GM21447 (cell line): ENCODE results near the gene DHRS2.

Experiments
- ATAC-seq: cut with Tn5 transposase; IDR thresholded peaks from one replicate; pipeline ENCODE4 v1.9.1; 2021; ENCODE audit not compliant: unreplicated experiment

Gene DHRS2

DNA sequence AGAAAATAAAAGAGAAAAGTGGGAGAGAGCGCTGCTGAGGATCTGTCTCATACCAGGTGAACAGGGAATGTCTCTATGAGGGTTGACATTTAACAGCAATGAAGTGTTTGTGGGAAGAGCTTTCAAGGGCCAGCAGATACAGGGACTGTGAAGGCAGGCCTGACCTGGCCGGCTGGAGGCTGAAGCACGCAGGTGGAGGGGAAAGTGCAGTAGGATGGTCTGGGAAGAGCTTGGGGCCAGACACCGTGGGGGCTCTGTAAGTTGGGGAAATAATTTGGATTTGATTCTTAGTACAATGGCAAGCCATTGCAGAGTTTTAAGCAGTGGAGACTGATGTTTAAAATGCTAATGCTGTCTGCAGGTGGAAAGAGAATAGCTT is 23.8 kb upstream of the DHRS2 start:
- ATAC-seq = no peak

DNA sequence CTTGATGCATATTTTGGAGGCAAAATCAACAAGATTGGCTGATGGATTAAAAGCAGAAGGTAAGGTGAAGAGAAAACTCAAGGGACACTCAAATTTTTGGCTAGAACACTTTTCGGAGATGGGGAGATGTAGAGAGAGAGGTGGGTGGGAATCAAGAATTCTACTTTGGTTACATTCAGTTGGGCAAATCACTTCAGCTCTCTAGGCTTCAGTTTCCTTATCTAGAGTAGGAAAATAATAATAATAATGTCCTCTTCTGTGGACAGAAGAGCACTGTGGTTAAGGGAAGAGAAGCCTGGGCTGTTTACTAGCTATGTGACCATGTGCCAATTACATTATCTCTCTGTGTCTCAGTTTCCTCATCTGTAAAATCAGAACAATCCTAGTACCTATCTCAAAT is 23.4 kb upstream of the DHRS2 start:
- ATAC-seq = no peak

DNA sequence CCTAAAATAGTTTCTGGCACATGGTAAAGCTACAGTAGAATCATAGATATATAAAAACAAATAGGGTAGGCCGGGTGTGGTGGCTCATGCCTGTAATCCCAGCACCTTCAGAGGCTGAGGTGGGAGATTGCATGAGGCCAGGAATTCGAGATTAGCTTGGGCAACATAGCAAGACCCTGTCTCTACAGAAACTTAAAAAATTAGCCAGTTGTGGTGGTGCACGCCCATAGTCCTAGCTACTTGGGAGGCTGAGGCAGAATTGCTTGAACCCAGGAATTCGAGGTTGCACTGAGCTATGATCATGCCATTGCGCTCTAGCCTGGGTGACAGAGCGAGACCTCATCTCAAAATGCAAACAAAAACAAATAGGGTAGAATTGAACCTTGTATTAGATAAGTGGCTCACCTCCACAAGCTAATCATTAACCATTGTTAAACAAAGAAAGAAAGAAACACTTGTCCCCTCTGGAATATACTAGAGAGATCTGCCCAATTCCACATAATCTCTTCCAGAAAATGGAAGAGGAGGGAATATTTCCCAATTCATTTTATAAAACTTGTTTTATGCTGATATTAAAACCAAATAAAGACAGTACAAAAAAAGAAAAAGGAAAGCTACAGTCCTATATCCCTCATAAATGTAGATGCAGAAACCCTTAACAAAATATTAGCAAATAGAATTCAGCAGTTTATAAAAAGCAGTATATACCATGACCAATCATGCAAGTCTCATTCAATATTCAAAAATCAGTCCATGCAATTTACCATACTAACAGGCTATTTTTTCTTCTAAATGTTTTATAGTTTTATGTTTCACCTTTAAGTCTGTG is 22.7 kb upstream of the DHRS2 start:
- ATAC-seq = no peak

DNA sequence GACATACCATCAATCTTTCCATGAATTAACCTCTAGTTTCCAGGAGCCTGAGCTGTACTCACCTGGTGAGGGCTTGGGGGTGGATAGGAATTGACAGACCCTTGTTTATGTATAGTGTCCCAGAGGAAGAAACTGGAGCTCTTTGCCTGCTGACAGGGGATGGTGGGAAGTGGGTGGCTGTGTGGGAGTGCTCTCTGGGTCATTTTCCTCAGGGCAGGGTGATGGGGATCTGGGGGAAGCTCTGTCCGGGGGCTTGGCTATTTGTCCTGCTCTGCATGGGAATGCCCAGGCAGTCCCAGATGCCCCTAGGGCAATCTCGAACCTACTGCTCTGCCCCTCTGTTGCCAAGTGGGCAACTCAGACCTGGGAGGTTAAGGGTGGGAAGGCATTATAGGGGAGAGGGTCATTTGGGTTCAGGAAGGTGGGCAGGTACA is 21.8 kb upstream of the DHRS2 start:
- ATAC-seq = no peak

DNA sequence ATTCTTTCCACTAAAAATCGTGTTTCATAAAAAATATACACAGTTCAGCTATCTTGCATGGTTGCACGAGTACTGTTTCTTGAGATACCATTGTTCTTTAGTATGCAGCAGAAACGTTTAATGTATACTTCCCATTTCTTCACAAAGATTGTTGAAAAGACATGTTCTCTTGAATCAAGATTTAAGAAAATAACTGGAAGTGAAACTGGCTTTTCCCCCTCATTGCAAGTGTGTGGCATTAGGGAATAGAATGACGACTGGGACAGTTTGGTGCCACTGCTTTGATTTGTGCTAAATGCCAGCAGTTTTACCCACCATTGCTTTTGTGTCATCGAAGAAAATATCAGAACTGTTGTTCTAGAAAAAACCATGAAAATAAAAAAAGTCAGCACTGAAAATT is 20.3 kb upstream of the DHRS2 start:
- ATAC-seq = no peak

DNA sequence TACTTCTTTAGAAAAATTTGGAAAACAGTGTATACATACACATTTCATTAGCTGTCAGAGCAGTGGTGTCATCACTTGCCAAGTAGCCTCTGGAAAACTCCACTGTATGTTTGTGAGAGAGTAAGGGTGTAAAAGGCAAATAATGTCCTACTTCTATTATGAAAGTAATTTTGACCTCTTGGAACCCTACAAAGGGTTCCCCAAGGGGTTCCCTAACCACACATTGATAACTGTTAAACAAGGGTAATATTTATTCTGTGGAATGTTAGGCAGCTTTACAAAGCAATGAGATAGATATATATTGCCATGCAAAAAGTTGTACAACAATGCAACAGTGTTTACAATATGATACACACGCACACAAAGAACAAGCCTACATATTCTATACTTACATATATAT is 18.6 kb upstream of the DHRS2 start:
- no peak for ATAC-seq

DNA sequence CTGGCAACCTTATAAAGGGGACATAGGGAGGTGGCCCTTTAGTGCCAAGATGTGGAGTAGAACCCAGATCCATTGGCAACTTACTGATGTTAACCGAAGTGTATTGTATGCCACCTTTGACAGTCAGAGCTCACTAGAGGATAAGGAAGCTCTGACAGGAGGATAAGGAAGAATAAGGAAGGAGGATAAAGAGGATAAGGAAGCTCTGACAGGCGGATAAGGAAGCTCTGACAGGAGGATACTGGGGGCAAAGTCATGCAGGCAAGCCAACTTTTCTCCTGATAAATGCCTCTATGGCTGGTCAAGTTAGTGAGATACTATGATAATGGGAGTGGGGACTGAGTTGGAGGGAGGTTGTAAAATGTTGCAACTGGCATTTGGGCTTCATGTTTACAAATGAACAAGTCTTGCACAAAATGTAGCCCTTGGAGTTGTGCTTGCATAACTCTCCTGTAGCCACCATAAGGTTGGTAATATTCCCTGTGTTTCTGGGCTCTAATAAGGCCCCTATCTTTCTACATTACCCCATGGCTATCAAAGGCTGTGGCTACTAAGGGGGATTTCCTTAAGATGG is 17.7 kb upstream of the DHRS2 start:
- ATAC-seq = no peak

DNA sequence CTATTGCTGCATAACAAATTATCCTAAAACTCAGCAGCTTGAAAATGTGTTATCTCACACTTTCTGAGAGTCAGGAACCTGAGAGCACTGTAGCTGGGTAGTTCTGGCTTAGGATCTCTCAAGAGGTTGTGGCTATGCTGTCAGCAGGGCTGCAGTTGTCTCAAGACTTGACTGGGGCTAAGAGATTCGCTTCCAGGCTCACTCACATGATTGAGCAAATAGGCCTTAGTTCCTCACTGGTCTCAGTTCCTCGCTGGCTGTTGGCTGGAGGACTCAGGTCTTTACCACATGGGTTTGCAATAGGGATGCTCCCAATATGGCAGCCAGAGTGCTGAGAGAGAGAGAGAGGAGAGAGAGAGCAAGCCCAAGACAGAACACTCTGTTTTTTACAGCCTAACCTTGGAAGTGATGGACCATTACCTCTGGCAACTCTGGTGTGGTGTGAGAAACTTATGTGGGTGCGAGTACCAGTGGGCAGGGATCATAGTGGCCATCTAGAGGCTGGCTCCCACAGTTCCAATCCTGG is 15.9 kb upstream of the DHRS2 start:
- no peak for ATAC-seq

DNA sequence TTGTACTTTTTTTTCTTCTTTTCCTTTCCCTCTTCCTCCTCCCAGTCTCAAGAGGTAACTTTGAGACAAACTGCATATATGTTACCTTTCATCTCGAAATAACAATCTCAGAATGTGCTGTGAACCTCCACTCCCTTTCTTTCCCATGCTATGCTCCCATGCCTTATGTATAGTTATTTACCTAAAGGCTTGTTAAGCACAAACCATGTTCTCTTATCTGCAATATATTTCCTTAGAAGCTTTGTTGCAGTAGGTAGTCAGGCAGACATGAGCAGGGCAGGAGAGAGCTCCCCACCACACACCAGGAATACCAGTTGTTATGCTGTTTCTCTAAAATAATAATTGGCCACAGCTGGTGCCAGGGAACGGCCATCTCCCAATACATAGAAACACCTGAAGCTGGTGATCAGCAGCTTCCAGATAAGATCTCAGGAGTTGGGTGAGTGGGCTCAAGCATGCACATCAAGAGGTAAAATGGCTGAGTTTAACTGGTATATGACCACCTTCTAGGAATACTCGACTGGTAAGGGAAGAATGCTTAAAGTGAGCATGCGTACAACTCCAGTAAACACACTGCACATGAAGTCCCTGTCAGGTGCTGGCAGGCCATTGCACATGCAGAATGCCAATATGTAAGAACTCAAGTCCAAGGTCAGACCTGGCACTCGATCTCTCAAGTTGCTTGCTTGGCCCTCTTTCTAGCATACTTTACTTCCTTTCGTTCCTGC is 14.8 kb upstream of the DHRS2 start:
- no peak for ATAC-seq

DNA sequence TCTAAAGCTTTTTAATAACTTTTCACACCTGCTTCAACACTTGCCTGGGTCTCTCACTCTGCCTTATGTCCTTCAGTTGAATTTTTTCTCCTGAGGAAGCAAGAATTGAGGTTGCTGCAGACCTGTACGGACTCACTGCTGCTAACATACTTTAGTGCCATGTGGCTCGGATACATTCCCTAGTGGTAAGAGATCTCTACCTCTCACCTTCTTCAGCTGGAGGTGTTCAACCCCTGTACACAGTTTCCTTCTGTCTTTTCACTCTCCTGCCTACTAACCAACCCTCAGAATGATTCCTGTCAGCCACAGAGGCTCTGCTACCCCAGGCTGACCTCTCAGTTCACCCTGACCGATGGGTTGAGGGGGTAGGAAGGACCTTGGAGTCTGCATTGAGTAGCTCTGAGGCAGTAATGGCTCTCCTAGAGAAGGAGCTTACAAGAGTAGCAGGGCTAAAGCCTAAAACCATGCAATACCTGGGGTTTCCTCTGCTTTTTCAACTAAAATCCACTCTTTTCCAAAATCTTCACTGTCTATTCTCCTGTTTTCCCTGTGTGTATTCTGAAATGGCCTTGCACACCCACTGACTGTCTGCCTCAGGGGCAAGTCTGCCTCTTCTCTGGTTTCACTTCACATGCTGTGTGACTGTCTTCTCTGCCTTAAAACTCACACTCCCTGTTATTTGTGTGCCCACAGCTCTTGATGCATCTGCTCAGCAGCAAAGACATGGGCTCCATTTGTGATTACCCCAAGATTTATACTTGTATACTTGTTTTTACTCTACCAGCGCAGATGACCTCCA is 14.0 kb upstream of the DHRS2 start:
- no peak for ATAC-seq

DNA sequence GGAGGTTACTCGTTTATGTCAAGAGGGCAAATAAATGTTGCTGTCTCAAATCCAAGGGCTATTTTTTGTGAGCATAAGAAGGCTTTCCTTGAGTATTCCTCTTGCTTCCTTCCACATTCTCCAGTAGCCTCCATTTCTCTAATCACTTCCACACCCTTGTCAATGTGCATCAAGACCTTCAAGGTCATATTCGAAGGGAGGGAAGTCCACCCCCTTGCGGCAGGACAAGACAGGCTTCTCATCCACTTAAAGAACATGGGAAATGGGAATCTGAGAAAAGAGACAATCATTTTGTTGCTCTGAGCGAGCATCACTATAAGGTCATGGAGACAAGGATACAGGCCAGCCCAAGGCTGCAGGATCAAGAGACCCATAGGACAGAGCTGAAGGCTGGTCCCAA is 13.2 kb upstream of the DHRS2 start:
- ATAC-seq = no peak

DNA sequence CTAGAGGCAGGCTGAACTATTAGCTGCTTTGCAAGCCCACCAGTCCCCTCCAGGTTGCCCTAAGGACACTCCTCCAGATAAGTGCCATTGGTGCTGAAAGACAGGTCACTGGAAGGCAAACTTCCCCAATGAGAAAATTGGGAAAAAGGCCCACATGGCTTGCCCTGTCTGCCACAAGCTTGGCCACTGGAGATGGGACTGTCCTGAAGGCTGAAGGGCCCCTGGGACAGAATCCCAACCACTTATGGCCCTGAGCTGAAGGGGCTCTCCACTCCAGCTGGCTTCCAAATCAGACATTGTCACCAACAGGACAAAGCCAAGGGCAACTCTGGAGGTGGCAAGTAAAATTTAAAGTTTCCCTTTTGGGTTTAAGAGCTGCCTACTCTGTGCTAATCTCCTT is 12.2 kb upstream of the DHRS2 start:
- ATAC-seq = no peak

DNA sequence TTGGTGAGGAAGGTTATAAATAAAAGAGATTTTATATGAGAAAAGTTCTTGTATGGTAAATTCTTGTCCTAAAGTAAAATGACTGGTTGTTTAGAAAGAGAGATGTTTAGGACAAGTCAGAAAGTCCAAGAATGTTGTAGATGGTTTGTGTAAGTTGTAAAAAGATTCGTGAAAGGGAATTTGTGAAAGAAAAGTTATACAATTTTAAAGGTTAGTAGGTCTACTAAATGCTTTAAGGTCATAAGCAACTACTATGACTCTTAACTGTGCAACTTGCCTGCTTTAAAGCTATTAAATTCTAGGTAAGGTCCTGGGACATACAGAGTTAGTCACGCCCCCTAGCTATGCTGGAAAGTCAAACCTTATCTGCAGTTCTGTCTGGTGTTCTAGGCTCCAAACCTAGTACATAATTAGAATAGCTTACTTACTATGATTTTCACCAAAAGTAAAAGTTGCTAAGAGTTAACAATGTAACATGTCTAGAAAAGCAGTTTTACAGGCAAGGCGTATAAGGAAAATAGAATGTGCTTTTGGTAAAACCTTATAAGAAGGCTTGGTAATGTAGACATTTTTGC is 11.2 kb upstream of the DHRS2 start:
- no peak for ATAC-seq

DNA sequence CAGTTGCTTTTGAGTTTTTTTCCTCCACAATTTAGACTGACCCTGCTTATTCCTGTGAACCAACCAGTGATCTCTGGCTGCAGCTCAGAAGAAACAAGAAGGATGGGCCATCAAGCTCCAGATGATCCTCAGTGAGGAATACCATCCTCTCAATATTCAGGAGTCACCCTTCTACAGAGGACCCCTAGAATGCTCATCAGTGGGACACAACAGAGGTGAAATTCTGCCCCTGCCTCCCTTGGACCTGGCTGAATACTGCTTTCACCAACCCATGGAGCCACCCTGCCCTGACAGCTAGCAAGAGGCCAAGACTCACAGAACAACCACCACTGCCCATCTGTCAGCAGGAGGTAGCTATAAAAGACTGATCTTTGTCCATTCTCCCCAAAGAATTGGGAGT is 9.2 kb upstream of the DHRS2 start:
- no peak for ATAC-seq

DNA sequence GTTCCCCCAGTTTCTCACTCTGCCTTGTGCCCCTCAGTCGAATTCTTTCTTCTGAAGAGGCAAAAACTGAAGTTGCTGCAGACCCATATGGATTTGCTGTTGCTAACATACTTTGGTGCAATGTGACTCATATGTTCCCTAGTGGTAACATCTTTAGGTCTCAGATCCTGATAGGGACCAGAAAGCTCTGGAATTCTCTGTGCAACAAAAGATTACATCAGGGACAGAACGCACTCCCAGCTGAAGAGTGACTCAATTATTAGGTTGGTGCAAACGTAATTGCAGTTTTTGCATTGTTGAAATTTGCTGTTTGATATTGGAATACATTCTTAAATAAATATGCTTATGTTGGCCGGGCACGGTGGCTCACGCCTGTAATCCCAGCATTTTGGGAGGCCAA is 8.2 kb upstream of the DHRS2 start:
- no peak for ATAC-seq

DNA sequence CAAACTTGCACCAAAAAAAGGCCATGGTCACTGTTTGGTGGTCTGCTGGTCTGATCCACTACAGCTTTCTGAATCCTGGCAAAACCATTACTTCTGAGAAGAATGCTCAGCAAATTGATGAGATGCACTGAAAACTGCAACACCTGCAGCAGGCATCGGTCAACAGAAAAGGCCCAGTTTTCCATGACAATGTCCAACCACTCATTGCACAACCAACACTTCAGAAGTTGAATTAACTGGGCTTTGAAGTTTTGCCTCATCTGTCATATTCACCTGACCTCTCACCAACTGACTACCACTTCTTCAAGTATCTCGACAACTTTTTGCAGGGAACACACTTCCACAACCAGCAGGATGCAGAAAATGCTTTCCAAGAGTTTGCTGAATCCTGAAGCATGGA is 7.0 kb upstream of the DHRS2 start:
- no peak for ATAC-seq

DNA sequence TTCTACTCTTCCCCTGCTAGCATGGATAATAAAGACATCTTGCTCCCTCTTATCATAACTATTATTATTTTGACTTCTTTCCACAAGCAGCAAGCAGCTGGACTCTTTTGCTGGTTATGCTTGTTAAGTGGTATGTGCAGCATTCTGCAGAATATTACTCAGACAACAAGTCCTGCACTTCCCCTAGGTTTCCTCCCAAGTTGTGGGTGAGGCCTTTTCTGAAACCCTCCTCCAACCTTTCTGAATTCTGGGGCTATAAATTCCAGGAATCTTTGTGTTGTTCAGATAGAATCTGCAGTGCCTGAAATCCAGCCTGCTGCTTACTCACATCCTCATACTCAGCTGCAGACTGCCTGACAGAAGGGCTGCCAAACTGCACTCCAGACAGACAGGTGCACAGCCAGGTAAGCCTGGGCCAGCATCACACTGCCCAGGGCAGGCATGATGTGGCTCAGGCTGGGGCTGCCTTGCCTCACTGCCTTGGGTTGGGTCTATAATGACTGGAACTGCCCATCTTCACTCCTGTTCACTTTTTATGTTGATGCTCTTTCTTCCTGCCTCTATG is 6.2 kb upstream of the DHRS2 start:
- ATAC-seq = no peak

DNA sequence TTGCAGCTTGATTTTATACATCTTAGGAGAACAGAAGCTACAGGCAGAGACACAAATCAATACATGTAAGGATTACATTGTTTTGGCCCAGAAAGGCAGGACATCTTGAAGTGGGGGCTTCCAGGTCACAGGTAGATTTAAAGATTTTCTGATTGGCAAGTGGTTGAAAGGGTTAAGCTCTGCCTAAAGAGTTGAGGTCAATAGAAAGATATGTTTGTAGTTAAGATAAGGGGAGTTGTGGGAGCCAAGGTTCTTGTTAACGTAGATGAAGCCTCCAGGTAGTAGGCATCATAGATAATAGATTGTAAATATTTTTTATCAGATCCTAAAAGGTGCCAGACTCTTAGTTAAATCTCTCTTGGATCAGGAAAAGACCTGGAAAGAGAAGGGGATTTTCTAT is 5.5 kb upstream of the DHRS2 start:
- ATAC-seq = no peak

DNA sequence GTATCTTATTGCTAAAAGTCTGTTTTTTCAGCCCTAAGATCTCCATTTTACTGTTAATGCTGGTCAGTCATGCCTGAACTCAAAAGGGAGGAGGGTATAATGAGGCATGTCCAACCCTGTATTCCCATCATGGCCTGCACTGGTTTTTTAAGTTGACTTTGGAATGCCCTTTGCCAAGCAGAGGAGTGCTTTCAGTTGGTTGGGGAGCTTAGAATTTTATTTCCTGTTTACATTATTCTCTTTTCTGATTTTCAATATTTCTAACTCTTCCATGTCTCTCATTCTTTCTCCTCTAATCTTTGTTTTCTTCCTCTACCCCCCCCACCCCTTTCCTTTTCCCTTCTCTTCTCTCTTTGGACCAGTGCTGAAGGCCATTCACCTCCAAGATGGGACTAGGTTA is 4.9 kb upstream of the DHRS2 start:
- ATAC-seq = no peak

DNA sequence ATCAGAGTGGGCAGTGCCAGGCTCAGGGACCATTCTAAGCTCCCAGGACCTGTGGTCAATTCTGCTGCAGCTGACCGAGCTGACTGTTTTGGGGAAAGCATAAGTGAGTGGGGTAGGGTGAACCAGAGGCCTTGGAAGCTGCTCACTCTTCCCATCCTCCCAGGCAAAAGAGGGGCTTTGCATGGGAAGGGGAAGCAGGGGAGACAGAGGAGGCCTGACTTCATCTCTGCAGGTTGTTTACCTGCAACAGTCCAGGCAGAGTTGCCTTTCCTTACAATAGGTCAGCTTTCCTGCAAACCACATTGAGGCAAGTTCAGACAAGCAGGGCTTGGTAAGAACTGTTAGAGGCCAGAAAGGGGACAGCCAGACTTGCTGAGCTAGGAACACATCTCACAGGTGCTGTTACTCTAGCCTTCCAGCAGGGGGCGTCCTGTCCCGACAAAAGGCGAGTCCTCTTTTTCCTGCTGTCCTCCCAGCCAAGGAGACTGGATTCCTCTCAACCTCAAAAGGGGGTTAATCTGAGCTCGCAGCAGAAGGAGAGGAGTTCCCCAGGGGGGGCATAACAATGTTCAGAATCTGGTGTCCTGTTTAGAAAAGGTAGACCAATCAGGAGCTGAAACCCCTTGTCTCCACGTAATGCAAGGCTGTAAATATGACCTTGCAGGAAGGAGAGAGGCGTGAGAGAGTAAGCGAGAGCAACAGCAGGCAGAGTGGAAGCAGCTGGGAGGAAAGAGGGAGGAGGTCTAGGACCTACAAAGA is 4.3 kb upstream of the DHRS2 start:
- ATAC-seq = peak; percentile 73
